Stomach (tissue), 9 donors: ENCODE results near the gene UBE2D2. TPM values are rescaled to one million over a fixed set of nuclear protein-coding genes. Genes with fewer than 3 reads are reported as not detected.
A peak's percentile ranks its signal among the peaks of the same experiment; 100 is the strongest.

Experiments used
- DNase-seq, 2 donors: peaks; one replicate each; pipeline versions ENCODE4 v3.0.0 to v3.0.0-alpha.2; 2013 to 2019
- H3K27ac ChIP-seq, 5 donors: fragments of 200-600 bp in 4 of 5; sonication (generic) in 4 of 5; one replicate each; pipeline ENCODE4 v1.5.1; 2013 to 2019; ENCODE audit warnings: mild to moderate bottlenecking in 1 of 5, moderate library complexity in 1 of 5
- H3K27me3 ChIP-seq, 3 donors: fragments of 200-600 bp; sonication (generic); one replicate each; pipeline ENCODE4 v1.5.1; 2017 to 2019; ENCODE audit warnings: mixed run types in 1 of 3
- H3K36me3 ChIP-seq, 4 donors: fragments of 200-600 bp; sonication (generic); 1 replicate in 3 of 4; 2 replicates in 1 of 4; pipeline ENCODE4 v1.5.1; 2016 to 2019
- H3K4me1 ChIP-seq, 4 donors: fragments of 200-600 bp; sonication (generic); one replicate each; pipeline ENCODE4 v1.5.1; 2016 to 2019
- H3K4me3 ChIP-seq, 4 donors: fragments of 200-600 bp; sonication (generic) in 3 of 4; one replicate each; pipeline ENCODE4 v1.5.1; 2016 to 2019; ENCODE audit warnings: mild to moderate bottlenecking in 1 of 4
- H3K9me3 ChIP-seq, 4 donors: fragments of 200-600 bp; sonication (generic); one replicate each; pipeline ENCODE4 v1.5.1; 2016 to 2019
- EP300 ChIP-seq: sonication (generic); formaldehyde crosslinking; IDR thresholded peaks from one replicate; pipeline ENCODE4 v1.6.1; 2017; ENCODE audit warnings: antibody characterized with exemption
- POLR2A ChIP-seq, 4 donors: fragments of 450-650 bp; IDR thresholded peaks; one replicate each; pipeline ENCODE4 v1.6.1; 2016; ENCODE audit warnings: antibody characterized with exemption in 4 of 4, control low read depth in 2 of 4, mild to moderate bottlenecking in 1 of 4, moderate library complexity in 1 of 4
- POLR2AphosphoS5 ChIP-seq, 3 donors: sonication (generic); formaldehyde crosslinking; IDR thresholded peaks; one replicate each; pipeline ENCODE4 v1.6.1; 2016; ENCODE audit warnings: antibody characterized with exemption in 3 of 3
- WGBS, 5 donors: extraction: QIAGEN DNeasy Blood & Tissue Kit in 3 of 5; methylation state at CpG; one replicate each; pipeline versions ENCODE4 v1.1.5 to v1.1.7; 2013 to 2018; 5-methylcytosine and 5-hydroxymethylcytosine counted together
- intact Hi-C: fragments of 100-400 bp; cut with DNase I; formaldehyde crosslinking; loops from one replicate; pipeline ENCODE4 v1.15.1; 2023; ENCODE audit warnings: low total_unique reads
- polyA plus RNA-seq, 3 donors: library from polyadenylated mRNA; stranded (reverse); fragments of 200-250 nt; gene quantifications; one replicate each; pipeline ENCODE4 v1.2.3, GENCODE V29; 2013
- total RNA-seq, 5 donors: library from RNA; depleted of rRNA; stranded (reverse); fragments of >200 nt; gene quantifications; one replicate each; pipeline versions ENCODE4 v1.1.0 to v1.2.3, GENCODE V29; 2014 to 2016
- TF ChIP-seq, protein P1 (sequence below), 7 experiments: fragments of 450-650 bp in 4 of 7; fragments of 200-600 bp in 3 of 7; sonication (generic) in 3 of 7; IDR thresholded peaks; one replicate each; pipeline ENCODE4 v1.5.1; 2016 to 2019; ENCODE audit warnings: antibody characterized with exemption in 7 of 7, control low read depth in 2 of 7, mild to moderate bottlenecking in 1 of 7
- donor health status: healthy with polysubstance abuse.
- donor health status: Bipolar disorder and iron deficiency.
- donor health status: healthy.

UBE2D2 gene
- total and polyA plus RNA-seq, 8 donors = 29.8 to 220 (median 75.6) TPM

DNA sequence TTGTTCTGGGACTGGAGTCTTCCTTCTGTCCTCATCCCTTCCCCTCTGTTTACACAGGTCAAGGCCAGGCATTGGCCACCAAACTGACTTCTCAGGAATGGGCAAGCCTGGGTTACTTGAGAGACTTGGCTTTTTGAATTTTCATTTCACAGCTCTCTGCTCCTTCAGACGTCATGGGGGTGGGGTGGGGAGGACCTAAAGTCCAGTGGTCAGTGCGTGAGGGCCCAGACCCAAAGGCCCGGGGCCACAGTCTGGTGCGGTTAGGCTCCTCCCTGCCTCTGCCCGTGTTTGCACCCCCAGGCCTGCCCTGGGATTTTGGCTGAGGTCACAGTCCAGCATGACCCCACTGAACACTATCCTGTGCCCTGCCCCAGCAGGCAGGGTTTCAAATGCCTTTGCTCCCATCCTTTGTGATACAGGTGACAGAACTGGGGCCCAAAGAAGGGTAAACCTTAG lies 82.9 kb downstream of the UBE2D2 start:
- WGBS, 5 donors = 57 to 79% (median 74%) methylated on average over 4 to 5 of the region's 5 CpGs
- Histone ChIP-seq H3K4me1 (peaks cover 29 to 59% (median 48%) of the 10 kb centered on the region in 4 donors), H3K4me3 (no peak overlapping the region), H3K27ac (peak overlapping the region in 3 of 5 donors; percentile 54 to 62 (median 57)), H3K27me3 (peaks cover 0 to 22% (median 0%) of the 10 kb centered on the region in 3 donors), H3K9me3 (no peaks in the 10 kb centered on the region), H3K36me3 (no peaks in the 10 kb centered on the region)
- intact Hi-C loops = no loop called here
- peak in 1 of 2 donors; percentile 20 for DNase-seq
- TF ChIP-seq, protein P1, sequence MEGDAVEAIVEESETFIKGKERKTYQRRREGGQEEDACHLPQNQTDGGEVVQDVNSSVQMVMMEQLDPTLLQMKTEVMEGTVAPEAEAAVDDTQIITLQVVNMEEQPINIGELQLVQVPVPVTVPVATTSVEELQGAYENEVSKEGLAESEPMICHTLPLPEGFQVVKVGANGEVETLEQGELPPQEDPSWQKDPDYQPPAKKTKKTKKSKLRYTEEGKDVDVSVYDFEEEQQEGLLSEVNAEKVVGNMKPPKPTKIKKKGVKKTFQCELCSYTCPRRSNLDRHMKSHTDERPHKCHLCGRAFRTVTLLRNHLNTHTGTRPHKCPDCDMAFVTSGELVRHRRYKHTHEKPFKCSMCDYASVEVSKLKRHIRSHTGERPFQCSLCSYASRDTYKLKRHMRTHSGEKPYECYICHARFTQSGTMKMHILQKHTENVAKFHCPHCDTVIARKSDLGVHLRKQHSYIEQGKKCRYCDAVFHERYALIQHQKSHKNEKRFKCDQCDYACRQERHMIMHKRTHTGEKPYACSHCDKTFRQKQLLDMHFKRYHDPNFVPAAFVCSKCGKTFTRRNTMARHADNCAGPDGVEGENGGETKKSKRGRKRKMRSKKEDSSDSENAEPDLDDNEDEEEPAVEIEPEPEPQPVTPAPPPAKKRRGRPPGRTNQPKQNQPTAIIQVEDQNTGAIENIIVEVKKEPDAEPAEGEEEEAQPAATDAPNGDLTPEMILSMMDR (IDR thresholded peaks at IDR 0.05) = no peak
- TF ChIP-seq POLR2A (IDR thresholded peaks at IDR 0.05) (no peak), EP300 (no peak), POLR2AphosphoS5 (IDR thresholded peaks at IDR 0.05) (no peak)

- Histone ChIP-seq H3K36me3 (no peaks in the 10 kb centered on the region), H3K27me3 (peaks cover 0 to 30% (median 0%) of the 10 kb centered on the region in 3 donors), H3K4me1 (peaks cover 27 to 59% (median 48%) of the 10 kb centered on the region in 4 donors), H3K27ac (peak overlapping the region in 1 of 5 donors; percentile 57), H3K4me3 (no peak overlapping the region), H3K9me3 (no peaks in the 10 kb centered on the region)
- TF ChIP-seq POLR2A (IDR thresholded peaks at IDR 0.05) = no peak
- DNase-seq = peak; percentile 5 to 14
- 79 to 97% (median 93%) methylated on average over 3 of the region's 3 CpGs for WGBS, 5 donors
- intact Hi-C loops = no loop called here
Measured at GRCh38 chr5:139644646-139645429, 83.7 kb downstream of the UBE2D2 start.

DNA sequence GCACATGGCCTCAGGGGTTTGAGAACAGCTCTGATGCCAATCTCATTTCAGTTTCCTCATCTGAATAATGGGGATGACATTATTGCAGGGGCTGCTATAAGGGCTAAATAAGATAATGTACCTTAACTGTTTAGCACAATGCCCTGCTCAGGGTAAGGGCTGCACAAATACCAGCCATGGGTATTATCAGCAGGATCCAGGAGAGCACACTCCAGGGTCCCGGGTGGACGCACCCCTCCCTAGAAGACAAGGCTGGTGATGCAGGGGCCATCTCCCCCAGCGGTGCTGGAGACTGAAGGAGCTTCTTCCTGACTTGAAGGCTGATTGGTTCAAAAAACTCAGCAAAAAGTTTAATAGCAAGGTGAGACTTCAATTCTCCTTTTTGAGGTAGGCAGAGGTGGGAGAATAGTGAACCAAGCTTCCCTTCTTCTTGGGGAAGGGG lies 84.3 kb downstream of the UBE2D2 start:
- peaks cover 0 to 36% (median 0%) of the 10 kb centered on the region in 3 donors for H3K27me3 ChIP-seq
- intact Hi-C loops = no loop called here
- no peak overlapping the region for H3K27ac ChIP-seq
- peaks cover 34 to 62% (median 52%) of the 10 kb centered on the region in 4 donors for H3K4me1 ChIP-seq
- no peak for DNase-seq
- no peaks in the 10 kb centered on the region for H3K9me3 ChIP-seq
- TF ChIP-seq, protein P1 (IDR thresholded peaks at IDR 0.05) = no peak
- no peak for TF ChIP-seq POLR2AphosphoS5 (IDR thresholded peaks at IDR 0.05)
- H3K36me3 ChIP-seq = no peaks in the 10 kb centered on the region
- no peak overlapping the region for H3K4me3 ChIP-seq
- WGBS, 5 donors = 78 to 94% (median 89%) methylated on average over 3 of the region's 3 CpGs

- WGBS, 5 donors = 82 to 96% (median 91%) methylated on average over 3 of the region's 3 CpGs
- no peak overlapping the region for H3K4me3 ChIP-seq
- no peak overlapping the region for H3K27ac ChIP-seq
- H3K4me1 ChIP-seq = peaks cover 40 to 68% (median 59%) of the 10 kb centered on the region in 4 donors
- intact Hi-C loops = no loop called here
- no peak for DNase-seq
- H3K27me3 ChIP-seq = peaks cover 0 to 43% (median 0%) of the 10 kb centered on the region in 3 donors
- TF ChIP-seq POLR2AphosphoS5 (IDR thresholded peaks at IDR 0.05) = no peak
- TF ChIP-seq, protein P1 (IDR thresholded peaks at IDR 0.05) = no peak
- no peak for TF ChIP-seq EP300
- no peak for TF ChIP-seq POLR2A (IDR thresholded peaks at IDR 0.05)
- no peaks in the 10 kb centered on the region for H3K9me3 ChIP-seq
- H3K36me3 ChIP-seq = no peaks in the 10 kb centered on the region
Measured at GRCh38 chr5:139646111-139646510, 85.0 kb downstream of the UBE2D2 start.
